GM03348 (cell line): ENCODE data around the gene SP2.

Experiments
- DNase-seq: peaks from one replicate; pipeline ENCODE4 v3.0.0; 2012; ENCODE audit warnings: low spot score

Gene SP2

DNA sequence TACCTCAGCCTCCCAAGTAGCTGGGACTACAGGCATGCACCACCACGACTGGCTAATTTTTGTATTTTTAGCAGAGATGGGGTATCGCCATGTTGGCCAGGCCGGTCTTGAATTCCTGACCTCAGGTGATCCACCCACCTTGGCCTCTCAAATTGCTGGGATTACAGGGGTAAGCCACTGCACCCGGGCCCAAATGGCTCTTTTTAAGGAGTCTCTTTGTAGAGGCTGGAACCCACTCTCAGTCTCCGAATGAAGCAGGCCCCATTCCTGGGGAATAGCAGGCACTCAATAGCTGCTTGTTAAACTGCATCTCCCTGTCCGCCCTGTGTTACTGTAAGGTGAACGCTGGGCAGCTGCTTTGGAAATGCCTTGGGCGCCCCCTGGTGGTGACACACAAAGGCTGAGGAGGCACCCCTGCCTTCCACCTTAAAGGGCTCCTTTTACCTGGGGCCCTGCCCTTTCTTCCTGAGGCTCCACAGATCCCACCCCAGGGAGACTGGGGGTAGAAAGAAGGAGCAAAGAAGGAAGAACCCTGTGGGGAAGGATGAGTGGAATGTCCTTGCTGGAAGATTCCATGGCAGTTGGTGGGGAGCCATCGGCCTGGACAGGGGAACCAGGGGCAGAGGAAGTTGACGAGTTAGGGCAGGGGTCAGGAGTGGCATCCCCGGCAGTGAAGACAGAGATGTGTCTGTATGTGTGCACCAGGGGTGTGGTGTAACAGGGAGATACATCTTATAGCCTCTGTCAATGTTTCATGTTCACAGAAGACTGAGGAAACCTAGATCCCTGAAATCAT, 6.1 kb upstream of the SP2 start:
- DNase-seq = peak; percentile 79

DNA sequence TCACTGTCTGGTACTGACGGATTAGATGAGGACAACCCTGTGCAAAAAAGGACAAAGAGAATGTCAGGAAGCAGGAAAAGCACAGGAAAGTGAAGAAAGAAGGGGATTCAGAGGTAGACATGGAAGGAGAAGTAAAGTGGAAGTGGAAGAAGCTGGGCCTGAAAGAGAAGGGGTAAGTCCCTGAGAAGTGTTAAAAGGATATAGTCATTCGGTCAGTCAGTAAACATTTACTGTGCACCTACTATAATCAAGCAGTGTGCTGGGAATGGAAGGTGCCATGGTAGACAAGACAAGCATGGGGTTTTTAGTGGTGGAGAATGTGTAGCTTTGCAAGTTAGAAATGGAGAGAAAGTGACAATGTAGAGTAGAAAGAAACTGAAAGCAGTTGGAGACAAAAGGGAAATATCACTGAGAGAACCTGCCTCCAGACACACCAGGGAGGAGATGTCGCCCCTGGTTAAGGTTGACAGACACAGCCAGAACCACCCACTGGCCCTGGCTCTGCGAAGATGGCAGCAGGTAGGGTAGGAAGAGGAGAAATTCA, 4.4 kb upstream of the SP2 start:
- DNase-seq = no peak

DNA sequence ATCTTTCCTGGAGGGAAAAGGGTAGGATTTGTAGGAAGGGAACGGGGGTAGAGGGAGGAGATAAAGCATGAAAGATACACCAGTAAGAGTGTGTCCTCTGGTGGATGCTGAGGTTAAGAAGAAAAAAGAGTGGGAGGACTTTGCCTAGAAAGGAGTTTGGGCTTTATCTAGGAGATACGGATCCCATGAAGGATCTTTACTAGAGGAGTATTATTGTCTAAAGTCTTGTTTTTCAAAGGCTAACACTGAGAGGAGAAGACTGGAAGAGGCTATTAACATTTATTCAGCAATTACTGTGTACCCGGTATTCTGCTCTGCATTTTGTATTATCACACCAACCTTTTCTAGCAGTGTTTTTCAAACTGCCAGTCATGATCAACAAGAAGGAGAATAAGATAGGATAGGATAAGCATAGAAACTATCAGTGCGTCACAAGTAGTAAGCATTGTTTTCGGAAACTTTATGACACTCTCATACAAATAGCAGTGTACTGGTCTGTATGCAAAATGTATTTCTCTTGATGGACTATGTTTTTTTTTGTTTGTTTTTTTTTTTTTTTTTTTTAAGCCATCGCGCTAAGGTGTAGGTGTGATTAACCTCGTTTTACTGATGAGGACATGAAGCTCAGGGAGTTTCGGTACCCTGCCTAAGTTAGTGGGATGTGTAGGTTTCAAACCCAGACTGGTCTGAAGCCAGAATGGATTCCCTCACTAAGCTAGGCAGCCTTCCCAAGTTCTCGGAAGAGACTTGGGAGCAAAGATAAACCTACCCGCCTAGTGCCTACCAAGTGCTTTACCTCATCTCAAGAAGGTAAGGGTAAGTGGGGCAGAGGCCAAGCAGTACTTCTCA, 1.3 kb upstream of the SP2 start:
- no peak for DNase-seq

DNA sequence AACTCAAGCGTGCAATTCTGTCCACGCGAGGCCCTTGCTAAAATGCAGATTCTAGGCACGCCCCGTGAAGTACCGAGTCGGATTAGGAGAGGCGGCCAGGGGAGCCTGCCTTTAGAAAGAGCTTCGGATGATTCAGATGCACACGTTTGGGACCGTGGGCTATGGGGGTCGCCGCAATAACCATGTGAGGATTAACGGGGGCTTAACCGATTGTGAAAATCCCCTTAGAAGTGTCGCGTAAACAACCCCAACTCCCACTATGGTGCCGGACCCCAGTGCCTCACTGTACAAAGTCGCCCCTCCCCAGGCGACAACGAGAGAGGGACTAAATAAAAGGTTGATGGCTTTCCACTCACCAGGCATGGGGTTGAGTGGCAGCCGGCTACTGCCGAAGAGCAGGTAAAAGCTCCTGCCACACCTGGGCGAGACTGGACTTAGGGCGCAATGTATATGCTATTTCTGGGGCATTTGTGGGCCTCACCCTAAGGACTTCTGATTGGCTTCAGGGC, 635 bp upstream of the SP2 start:
- peak; percentile 40 for DNase-seq

DNA sequence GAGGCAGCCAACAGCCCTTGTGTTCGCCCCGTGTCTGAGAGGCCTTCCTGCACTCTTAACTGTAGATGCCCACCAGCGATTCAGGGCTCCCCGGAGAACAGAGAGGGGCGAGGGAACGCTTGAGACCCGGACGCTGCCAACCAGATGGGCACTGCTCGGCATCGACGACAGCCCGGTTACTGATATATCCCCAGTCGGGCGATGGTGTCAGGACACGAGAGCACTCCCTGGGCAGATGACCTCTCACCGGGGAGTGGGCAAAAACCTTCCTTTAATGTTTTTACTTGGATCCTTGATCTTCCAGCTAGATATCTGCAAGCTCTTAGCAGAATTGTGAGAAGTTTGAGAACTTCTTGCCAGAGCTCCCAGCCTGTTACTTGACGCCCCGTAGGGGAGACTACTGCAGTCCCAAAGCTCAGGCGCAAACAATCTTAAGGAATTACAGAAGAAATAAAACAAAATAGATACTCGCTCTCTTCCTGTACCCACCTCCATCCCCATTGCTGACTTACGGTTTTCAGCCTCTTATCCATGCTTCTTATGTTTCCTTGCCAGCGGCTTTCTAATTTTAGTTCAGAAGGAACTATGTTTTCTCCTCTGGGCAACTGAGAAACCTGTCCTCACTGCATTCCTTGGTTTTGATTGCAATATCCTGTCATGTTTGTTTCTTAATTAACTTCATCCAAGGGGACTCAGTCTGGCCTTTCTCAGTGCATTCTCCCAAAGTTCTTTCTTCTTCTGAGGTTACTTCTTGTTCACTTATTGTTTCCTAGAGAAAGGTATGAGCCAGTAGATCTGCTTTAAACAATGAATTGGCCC, 845 bp downstream of the SP2 start:
- peak; percentile 24 for DNase-seq

DNA sequence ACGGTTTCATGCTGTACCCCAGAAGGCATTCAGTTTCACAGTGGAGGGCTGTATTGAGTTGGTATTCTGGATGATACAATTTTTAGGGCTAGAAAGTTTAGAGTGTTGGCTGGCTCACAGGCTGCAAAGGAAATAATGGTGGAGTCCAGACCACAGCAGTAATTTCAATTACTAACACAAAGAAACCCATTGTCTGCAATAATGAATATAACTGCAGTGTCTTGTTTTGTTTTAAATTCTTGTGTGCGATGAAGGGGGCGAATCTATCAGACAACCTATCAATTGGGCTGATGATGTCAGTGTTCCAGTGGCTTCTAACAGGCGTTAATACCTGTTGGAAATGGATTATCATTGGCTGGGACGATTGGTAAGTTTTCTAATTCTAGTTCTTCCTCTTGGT, 1.5 kb downstream of the SP2 start:
- DNase-seq = no peak

DNA sequence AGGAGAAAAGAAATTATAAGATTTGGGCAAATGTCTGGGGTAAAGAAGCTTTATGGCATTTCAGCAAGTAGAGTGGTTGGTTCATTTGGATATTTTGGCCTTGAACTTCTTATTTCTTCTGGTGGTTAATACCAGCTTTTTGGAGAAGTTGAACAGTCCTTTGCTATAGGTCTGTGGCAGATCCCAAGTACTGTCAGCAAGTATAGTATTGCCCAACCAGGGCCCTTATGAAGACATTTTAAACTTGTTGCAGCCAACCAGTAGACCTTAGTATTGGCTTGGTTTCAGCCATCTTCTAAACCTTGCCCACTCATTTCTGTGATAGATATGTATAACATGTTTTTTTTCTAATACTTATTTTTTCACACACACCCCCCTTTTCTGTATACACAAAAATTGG, 2.2 kb downstream of the SP2 start:
- no peak for DNase-seq

DNA sequence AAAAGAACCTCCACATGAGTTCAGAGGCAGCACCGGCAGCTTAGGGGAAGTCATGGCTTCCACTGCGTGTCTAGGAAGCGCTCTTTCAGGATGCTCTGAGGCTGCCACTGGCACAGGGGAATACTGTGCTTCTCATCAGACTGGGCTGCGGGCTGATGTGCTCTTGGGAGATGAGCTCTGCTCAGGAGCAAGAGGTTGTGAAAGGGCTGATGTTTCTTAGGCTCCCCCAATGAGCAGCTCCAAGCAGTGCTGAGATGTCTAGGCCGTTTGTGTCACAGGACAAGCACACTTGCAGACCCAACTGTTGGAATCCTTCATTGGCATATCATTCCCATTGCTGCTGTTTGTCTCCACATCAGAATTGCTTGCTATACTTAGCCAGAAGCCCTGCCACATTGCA, 3.6 kb downstream of the SP2 start:
- no peak for DNase-seq

DNA sequence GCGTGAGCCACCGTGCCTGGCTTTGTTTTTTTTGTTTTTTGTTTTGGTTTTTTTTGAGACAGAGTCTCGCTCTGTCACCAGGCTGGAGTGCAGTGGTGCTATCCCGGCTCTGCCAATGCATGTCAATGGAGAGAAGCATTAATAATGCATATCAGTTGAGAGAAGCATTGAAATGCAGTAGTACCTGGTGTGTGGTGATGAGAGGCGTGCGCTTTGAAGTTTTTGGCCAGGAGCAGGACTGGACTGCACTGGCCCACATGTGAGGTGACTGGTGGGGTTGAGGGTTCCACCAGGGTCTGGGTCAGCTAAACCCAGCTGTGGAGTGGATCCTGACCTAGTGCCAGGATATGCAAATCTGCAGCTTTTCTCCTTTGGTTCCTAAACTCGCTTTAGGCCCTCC, 5.4 kb downstream of the SP2 start:
- DNase-seq = no peak

DNA sequence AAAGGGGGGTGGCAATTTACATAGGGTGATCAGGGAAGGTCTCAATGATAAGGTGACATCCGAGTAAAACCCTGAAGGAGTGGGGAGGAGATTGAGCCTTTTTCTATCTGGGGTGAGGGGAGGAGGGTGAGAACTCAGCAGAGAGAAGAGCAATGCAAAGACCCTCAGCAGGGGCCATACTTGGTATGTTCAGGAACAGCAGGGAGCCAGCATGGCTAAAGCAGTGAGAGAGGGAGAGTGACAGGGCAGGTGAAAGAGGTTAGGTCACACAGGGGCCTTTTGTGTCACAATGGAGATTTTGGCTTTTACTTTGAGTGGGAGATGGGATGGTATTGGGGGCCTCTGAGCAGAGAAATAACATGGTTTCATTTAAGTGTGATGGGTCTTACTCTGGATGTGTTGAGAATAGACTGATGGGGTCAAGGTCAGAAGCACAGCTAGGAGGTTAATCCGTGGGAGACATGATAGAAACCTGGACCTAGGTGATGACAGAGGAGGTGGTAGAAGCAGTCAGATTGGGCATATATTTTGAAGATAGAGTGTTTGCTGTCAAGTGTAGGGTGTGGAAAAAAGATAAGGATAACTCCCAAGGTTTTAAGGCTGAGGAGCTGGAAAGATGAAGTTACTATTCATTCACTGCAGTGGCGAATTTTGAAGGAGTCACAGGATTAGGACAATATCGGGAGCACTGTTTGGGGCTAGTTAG, 6.2 kb downstream of the SP2 start:
- DNase-seq = no peak

DNA sequence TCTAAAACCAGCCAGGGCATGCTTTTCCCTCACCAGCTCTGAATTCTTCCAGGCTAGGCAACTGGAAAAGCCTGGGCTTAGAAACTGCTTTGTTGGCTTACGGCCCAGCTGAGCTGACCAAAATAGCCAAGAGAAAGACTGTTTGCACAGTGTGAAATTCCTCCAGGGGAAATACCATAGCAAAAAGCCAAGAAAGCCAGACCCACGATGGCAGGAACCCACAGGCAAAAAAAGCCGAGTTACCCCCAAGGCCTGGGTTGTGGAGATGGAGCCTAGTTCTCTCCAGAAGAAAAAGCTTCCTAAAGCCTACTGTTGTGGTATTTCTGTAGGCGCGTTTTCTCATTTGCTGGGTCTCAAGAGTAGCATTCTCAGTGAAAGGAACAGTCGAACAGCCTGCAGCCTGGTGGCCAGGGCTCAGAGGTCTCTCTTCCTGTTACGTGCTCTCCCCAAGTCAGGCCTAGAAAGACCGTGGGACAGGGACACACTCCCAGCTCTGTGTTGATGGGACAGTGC, 9.2 kb downstream of the SP2 start:
- DNase-seq = peak; percentile 86

DNA sequence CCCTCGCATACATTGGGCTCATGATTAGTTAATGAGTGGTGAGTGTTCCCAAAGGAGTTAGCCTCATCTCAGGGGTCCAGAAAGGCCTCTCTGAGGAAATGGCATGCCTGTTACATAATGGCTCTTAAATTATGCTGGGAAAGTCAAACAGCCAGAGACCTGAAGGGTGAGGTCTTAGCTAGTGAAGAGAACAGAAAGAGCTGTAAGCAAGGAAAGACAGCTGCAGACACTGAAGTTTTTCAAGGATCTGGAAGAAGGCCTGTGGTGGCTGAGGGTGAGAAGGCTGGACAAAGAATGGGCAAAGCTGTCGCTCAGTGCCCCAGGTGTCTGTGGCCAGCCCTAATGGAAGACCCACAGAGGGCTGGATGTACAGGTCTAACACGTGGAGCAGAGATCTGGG, 10.4 kb downstream of the SP2 start:
- no peak for DNase-seq

DNA sequence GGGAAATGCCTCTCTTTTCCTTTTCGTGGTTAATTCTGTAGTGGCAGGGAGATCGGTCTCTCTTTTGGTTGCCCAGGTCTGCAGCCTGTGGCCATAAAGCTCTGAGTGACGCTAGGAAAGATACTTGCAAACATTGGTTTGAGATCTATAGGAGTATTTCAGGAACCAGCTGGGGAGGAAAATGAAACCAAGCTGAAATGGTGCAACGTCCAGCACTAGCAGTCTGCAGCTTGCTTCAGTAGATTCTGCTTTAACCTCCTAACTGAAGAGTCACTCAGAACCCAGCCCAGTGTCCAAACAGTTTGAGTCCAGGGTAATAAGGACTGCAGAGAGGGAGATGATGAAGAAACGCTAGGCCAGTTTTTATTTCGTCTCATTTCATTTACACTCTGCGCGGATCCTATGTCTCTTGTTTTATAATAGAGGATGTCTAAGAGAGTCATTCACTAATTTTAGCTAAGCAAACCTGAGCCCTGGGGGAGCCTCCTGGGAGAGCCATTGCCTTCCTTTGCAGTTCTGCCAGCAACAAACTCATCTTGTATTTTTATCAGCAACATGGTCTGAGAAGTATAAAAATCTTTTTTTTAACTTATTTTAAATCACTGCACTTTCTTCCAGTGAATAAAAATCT, 12.0 kb downstream of the SP2 start:
- DNase-seq = no peak

DNA sequence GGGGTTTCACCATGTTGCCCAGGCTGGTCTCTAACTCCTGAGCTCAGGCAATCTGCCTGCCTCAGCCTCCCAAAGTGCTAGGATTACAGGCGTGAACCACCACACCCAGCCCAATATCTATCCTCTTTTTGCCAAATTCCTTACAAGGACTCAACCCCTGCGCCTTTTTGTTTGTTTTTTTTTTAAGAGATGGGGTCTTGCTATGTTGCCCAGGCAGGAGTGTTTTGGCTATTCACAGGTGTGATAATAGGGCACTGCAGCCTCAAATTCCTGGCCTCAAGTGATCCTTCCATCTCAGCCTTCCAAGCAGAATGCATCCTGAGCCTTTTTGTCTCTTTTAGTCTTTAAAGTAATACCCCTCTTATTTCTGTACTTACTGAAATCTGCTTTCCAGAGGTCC, 17.0 kb downstream of the SP2 start:
- no peak for DNase-seq

DNA sequence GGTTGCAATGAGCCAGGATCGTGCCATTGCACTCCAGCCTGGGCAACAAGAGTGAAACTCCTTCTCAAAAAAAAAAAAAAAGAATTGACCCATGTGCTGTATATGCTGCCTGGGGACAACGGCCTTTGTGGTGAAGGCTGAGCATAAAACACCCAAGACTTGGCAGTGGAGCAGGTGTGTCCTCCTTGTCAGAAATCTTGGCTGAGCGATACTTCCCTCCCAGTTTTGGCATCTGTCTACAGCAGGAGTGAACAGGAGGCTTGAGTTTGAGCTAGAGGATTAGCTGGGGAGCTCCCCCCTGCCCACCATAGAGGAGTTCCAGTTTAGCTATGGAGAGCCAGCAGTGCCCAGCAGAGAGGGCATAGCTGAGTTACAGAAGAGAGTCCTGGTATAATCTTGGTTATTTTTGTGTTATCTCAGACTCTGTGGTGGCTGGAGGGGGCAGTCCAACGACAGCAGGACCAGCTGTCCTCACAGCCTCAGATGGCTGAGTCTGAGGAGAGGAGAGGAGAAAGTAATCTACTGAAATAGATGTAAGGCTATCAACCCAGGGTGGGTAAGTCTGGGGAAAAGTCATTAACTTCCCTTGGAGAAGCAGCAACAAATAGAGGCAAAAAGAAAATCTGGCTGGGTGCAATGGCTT, 18.4 kb downstream of the SP2 start:
- DNase-seq = no peak

DNA sequence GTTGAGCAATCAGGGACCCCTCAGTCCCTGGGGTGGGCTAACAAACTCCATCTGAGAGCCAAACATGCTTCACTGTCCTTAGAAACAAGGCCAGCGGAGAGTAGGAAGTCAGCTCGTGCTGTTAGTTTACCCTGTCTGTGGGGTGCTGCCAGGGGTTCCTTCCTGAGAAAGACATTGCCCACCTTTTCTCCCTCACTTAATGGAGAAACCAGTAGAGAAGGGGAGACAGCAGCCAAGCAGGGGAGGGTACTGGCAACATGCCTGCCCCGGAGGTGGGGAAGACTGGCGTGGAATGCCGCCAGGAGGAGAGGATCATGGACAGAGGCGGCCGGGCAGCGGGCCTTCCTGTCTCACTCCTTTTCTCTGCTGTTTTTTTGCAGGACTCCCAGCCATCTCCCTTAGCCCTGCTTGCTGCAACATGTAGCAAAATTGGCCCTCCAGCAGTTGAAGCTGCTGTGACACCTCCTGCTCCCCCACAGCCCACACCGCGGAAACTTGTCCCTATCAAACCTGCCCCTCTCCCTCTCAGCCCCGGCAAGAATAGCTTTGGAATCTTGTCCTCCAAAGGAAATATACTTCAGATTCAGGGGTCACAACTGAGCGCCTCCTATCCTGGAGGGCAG, 19.9 kb downstream of the SP2 start:
- no peak for DNase-seq

DNA sequence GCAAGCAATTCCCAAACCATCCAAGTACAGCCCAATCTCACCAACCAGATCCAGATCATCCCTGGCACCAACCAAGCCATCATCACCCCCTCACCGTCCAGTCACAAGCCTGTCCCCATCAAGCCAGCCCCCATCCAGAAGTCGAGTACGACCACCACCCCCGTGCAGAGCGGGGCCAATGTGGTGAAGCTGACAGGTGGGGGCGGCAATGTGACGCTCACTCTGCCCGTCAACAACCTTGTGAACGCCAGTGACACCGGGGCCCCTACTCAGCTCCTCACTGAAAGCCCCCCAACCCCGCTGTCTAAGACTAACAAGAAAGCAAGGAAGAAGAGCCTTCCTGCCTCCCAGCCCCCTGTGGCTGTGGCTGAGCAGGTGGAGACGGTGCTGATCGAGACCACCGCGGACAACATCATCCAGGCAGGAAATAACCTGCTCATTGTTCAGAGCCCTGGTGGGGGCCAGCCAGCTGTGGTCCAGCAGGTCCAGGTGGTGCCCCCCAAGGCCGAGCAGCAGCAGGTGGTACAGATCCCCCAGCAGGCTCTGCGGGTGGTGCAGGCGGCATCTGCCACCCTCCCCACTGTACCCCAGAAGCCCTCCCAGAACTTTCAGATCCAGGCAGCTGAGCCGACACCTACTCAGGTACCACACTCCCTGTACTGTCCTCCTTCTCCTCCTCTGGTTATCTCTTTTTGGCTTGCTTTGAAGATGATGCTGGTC, 20.6 kb downstream of the SP2 start:
- DNase-seq = no peak

DNA sequence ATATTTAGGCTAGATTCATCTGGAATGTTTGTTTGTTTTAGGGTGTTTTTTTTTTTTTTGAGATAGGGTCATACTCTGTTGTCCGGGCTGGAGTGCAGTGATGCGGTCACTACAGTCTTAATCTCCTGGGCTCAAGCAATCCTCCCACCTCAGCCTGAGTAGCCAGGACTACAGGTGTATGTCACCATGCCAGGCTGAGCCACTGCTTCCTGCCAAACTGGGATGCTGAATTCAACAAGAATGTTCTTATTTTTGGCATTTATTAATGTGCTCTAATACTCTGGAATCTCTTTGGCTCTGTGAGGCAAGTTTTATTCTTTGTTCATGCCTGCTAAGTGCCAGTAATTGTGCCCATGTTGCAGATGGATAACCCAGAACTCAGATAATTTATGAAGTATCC, 21.5 kb downstream of the SP2 start:
- no peak for DNase-seq

DNA sequence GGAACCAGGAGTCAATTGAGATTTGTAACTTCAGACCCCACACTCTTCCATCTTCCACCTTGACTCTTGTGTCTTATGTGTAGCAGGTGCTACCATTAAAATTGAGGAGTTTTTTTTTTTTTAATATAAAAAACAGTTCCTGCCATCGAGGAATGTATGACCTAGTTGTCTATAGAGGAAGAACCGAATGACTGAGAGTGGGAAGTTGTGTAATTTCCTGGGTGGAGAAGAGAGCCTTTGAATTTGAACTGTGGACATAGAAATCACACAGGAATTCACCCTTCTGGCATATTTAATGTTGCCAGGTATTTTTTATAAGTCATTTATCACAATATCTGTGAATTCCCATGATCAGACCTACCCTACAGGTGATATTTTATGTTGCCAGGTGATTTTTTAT, 22.0 kb downstream of the SP2 start:
- DNase-seq = no peak
